HG02870 (cell line): ENCODE results near the gene PGM1.

Experiments used
- ATAC-seq: cut with Tn5 transposase; IDR thresholded peaks from one replicate; pipeline ENCODE4 v1.9.1; 2021; ENCODE audit warnings: mild to moderate bottlenecking, moderate library complexity; ENCODE audit not compliant: unreplicated experiment

Gene PGM1

DNA sequence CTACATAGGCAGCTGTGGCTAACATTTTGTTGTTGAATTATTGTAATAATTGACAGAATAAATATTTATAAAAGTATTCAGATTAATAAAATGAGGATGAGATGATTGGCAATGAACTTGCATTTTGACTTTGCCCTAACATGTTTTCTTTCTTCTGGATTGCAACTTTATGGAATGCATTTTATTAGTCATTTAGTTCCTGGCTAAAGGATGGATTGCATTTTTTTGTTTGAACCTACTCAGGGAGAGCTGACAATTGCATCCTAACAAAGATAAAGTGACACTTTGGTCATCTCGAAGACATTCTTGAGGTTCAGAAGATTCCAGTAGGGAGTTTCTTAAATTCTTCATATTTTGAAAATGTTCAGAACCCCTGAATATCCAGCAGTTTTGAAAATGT, 37.5 kb downstream of the PGM1 start:
- no peak for ATAC-seq

DNA sequence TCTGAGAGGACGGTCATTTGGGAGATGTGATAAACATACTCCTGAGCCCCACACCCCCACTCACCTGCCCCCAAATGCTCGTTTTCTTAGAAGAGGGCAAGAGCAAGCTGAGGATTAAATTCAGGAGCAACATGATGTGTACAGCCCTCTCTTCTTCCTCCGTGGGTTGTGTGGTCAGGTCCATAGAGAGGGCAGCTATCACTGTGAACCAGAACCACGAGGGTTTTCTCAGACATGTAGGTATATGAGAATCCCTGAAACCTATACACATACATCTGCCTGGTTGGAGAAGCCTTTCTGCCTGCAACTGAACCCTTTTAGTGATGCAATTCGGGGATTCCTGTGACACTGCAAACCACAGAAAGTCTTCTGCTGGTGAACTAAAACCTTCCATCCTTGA, 38.9 kb downstream of the PGM1 start:
- no peak for ATAC-seq

DNA sequence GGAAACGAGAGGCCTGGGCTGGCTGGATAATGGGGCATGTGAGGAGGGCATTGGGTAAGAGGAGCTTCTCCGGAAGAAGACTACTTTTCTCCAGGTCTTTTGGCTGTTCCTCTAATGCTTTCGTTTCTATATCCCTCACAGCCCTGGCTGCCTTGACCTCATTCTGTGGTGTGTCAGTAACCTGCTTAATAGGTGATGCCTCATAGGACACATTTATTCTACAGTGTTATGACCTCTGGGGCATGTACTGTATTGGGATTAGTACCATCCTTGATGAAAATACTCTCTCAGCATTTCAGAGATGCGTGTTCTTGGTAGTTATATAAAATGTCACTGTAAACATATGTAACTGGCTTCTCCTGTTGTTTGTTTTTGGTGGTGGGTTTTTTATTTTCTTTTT, 40.1 kb downstream of the PGM1 start:
- ATAC-seq: no peak

DNA sequence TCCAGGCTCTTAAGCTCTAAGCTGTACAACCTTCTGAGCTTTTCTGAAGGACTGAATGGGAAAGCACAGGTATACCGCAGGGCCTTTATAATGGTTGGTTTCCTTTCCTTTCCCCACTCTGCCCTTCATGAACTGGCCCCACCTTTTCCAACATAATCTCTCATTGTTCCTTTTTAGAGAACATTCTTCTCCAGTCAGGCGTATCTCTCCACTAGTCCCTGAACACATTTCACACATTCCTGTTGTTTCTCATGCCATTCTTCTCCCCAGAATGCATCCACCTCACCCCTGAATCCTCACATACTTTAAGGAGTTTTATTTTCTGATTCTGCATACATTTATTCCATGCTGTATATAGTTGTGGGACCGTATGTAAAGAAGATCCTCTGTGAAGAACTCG, 41.3 kb downstream of the PGM1 start:
- no peak for ATAC-seq

DNA sequence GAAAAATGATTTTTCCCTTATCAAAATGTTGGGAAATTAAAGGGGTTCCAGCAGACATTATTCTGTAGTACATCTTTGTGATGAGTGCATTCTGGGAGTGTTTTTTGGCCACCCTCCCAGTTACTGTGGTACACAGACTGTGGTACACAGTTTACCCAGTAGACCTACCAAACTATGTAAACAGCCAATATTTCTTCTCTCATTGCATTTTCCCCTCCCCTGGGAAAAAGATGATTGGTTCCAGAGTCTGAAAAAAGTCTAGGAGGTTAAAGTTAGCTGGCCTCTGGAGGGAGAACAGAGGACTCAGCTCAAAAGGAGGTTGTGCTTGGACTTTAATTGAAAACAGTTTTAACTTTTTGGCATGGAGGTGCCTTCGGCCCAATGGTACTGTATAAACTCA, 42.5 kb downstream of the PGM1 start:
- ATAC-seq: no peak

DNA sequence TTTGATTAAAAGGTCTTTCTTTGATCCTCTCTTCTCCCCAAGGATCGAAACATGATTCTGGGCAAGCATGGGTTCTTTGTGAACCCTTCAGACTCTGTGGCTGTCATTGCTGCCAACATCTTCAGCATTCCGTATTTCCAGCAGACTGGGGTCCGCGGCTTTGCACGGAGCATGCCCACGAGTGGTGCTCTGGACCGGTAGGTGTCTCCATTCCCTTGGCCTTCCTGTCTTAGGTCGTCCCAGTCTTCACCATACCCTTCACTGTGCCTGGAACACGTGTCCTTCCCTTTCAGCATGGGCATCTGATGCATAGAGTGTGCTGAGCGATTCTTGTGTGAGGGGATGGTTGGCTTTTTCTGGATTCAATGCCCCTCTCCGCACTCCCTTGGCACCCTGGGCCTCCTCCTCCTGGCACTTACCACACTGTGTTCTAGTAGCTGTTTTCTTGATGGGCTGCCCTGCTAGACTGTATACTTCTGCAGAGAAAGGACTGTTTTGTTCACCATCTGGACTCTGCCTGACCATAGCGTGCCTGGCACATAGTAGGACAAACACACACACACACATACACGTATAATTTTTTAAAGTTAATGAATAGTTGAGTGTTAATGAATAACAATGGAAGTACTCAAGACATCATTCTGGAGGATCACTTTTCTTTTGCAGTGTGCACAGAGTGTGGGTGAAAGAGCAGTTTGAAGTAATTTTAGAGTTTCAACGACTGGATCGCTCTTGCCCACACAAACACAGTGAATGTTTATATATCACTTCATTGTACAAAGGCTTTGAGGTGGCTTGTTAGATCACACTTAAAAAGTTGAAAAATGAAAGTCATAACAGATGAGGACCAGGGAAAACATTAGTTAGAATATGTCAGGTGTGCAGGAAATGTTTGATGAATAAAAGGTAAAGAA, 43.2 kb downstream of the PGM1 start:
- ATAC-seq: no peak

DNA sequence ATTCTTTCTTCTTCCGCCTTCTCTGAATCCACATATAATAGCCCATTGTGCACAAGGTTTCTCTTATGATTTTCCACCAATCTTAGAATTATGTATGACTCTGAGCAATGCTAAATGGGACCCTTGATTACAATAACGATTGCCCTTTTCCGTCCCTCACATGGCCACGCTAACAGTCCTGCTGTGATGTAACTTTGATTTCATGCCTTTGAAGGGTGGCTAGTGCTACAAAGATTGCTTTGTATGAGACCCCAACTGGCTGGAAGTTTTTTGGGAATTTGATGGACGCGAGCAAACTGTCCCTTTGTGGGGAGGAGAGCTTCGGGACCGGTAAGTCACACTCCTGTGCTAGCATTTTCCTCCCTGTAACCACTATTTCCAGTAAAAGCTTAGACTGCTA, 45.3 kb downstream of the PGM1 start:
- no peak for ATAC-seq

DNA sequence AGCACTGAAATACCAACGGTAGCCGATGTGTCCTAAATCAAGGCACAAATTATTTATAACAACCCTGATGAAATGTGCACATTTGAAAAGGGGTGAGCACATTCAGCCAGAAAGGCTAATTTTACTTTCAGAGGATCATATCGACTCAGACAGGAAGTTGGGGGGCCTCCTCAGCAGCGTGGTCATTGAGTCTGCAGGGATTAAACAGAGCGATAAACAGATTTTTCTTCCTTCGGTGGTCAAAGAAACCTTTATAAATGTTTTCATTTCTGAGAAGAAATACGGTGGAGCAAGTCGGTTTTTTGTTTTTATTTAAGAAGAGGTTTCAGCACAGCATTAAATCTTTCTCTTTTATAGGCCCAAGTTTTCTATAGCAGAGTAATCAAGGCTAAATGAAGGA, 45.7 kb downstream of the PGM1 start:
- no peak for ATAC-seq

DNA sequence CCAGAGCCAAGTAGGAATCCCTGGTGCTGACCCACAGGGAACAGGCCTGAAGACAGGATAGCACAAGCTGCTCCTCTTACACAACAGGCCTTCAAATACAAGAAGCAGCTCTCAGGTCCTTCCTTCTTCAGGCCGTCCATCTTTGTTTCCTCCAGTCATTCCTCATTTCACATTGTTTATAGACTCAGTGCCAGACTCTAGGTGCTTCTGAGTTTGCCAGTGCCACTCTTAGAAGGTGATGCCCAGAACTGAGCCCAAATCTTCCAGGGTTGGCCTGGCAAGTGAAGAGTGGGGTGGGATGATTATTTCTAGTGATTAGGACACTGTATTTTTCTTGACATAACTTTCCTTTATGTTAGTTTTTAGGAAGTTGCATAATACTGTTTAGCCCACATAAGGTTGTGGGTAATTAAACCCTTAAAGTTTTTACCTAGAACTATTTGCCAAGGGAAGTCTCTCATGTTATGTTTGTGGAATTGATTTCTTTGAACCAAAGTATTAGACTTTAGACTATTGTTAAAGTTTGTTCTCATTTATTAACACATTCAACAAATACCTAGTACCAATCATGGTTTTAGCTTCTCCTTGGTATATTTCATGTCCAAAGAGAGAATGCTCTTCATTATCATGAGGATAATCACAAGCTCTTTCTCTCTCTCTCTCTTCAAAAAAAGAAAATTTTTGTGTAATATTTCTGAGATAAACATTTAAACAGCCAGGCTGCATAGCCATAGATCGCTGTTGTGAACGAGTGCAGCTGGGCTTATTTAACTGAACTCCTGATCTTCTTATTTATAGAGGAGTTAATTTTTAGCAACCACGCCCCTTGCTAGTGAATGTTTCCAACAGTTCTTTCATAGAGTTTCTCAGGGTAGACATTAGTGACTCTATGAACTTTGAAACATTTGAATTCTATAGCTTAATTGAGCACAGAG, 47.7 kb downstream of the PGM1 start:
- no peak for ATAC-seq

DNA sequence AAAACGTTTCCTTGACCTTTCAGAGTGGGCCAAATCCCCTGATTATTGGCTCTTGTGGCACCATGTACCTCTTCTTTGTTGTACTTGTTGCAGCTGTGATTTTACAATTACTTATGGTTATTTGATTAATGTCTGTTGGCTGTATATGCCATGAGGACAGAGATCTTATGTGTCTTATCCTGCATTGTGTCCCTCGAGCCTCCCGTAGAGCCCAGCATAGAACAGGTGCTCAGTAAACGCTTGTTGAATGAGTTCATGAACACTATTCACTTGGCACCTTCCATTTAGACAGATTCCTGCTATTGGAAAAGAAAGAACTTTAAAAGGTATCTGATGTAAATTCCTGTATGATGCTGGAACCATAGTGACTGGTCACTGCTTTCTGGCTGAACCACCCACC, 48.4 kb downstream of the PGM1 start:
- no peak for ATAC-seq

DNA sequence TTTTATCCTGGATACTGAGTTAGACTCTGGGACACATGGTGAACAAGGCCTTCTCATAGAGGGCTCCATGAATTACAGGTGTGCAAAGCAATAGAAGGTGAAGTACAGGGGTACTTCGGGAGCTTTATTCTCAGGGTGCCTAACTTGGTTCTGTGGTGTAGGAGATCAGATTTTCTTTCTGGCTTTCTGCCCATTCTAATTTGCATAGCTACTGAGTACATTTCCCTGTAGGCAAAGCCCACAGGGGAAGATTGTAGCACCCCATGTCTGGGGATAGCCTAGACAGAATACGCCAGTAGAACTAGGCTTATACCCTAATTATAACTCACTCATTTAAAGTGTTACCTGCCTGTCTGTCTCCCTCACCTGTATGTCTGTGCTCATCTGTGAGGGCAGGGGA, 49.7 kb downstream of the PGM1 start:
- no peak for ATAC-seq

DNA sequence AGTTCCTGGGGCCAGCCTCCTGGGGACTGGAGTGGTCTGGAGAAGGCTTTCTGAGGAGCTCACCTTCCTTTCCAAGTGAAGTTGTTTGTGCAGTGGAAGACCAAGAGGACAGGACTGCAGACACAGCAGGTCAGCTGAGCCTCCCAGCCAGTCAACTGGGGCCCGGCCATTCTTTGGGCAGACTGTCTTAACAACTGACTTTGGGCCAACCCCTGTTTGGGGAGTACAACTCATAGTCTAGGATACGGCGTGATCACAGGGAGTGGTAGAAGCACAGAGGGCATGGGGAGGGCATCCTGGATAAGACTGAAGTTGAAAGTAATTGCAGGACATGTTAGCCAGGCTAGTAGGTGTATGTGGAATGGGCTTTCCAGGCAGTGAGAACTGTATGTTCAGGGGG, 50.3 kb downstream of the PGM1 start:
- ATAC-seq: no peak

DNA sequence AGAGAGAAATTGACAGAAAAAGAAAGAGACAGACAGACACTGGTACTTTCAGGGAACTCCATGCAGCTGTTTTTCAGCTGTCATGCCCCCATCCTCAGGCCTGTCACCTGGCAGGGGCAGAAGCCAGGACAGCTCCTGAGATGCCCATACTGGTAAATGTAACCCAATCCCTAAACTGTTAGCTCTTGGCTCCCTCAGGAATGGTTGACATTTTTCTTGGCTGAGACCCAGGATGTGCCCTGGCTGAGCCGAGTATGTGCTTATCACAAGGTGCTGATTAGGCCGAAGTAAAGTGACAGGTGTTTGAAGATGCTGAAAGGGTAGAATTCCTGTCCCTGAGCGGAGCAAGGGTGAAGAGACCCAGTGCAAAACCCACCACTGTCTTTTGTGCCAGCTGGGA, 50.7 kb downstream of the PGM1 start:
- ATAC-seq: no peak

DNA sequence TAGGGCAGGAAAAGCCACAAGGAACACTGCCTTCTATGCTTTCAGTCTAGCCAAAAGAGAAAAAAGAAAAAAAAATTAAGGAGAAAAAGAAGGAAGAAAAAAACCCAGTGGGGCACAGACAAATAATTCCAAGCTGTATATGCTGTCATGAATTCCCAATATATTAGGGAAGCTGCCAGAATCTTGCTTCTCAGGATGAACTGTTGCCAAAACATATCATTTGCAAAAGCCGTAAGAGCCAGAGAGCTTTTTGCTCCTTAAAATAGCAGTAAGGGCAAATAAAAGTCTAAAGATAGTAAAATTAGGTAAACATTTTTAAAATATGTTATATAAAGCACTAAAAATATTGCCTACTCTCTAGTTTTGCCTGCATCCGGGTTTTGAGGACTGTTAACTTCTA, 52.1 kb downstream of the PGM1 start:
- no peak for ATAC-seq

DNA sequence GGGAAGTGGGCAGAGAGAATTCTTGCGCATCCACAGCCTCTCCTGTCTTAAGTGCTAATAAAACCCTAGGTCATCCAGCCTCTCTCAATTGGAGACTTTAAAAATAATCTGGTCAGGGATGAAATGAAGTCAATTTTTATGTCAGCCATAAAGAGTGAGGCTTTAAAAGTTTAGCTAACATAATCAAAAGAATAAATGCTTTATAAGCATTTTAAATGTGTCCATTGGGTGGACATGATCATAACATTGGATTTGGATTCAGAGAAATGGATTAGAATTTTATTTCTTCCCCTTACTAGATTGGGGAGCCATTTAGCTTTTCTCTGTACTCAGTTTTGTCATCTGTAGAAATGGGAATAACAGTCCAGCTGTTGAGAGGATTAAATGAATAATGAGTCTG, 55.5 kb downstream of the PGM1 start:
- ATAC-seq: no peak

DNA sequence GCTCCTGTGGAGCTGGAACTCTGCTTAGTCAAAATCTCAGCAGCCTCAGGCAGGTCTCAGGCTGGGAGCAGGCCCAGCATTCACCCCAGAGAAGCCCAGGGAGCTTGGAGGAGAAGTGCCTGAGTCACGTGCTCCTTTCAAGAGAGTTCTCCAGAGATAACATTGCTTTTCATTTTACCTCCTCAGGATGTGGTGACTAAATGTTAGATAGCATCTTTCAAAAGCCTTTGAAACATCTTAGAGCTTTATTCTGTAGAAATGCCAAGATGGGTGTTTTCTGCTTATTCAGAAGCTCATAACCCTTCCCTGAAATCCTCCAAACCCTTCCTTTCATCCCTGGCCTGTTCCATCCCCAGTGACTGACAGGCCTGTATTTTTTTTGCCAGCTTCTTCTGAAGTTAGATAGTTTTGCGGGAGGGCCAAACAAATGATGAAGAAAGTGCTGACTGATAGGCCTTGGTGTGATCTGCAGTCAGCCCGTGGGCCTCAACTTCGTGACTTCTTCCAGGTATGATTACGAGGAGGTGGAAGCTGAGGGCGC, 58.0 kb downstream of the PGM1 start:
- no peak for ATAC-seq

DNA sequence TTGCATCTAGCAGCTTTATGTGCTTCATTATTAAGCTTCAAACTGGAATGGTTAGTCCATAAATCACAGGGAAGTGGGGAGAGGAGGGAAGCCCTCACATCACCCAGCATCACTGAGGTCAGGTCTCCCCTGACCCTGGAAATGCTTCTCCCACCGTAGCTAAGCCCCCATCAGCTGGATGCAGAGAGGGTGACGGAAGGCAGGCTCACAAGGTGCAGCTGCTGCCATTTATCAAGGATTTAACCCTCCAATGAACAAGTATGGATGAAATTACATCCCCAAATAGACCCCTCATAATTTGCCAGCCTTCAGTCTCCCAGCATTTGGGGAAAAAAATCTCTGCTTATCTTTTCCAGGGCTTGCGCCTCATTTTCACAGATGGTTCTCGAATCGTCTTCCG, 60.8 kb downstream of the PGM1 start:
- no peak for ATAC-seq

DNA sequence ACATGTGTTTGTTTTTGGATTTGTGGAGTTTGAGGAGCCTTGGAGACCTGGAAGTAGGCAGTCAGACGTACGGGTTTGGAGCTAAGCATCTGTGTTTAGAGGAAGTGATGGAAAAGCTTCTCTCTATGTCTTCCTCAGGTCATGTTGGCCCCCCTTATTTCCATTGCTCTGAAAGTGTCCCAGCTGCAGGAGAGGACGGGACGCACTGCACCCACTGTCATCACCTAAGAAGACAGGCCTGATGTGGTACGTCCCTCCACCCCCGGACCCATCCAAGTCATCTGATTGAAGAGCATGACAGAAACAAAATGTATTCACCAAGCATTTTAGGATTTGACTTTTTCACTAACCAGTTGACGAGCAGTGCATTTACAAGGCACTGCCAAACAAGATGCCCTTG, 66.2 kb downstream of the PGM1 start:
- no peak for ATAC-seq

DNA sequence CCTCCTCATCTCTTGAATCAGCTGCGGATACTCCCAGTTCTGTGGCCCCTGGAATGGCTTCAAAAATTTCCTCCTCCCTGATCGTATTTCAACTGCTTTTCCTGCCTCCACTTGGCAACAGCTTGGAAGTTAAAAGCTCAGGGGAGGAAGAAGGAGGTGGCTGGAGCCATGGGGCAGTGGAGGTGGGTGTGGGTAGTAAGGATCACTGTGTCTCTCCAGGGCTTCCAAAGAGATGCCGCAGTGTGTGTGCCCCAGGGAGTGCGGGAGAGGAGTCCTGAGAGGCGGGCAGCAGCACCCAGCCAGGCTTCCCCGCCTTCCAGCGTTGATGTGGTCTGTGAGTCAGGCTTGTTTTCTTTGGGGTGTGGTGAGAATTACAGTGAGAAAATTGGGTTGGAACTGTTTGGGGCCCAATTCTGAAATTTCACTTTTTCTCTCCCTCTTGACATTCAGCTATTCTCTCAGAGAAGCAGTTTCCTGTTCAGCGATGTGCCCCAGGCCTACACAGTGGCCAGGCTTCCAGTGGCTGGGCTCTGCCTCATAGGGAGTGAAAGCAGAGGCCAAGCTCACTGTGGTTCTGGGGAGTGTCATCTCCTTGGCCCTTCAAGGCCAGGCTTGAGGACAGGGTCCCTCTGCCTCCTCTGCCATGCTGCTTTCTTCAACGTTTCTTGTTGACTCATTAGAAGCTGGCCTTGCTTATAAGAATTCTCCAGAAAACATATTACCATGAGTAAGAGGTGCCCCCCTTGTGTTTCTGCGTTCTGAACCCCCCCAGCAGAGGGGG, 69.0 kb downstream of the PGM1 start:
- no peak for ATAC-seq

DNA sequence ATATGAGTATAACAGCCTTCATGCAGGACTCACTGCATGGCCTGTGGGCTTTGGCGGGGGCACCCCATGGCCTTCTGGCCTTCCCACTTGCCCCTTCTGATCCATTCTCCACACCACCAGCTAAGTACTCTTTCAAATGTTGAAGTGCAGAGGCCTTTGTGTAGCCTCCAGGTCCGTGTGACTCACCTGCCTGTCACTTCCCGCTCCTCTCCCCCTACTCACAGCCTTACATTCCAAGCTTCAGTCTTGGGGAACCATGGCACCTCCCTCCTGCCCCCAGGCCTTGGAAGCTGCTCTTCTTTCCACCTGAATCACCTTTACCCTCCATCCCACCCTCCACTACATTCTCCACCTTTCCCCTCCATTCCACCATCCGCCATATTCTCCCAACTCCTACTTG, 69.6 kb downstream of the PGM1 start:
- no peak for ATAC-seq

DNA sequence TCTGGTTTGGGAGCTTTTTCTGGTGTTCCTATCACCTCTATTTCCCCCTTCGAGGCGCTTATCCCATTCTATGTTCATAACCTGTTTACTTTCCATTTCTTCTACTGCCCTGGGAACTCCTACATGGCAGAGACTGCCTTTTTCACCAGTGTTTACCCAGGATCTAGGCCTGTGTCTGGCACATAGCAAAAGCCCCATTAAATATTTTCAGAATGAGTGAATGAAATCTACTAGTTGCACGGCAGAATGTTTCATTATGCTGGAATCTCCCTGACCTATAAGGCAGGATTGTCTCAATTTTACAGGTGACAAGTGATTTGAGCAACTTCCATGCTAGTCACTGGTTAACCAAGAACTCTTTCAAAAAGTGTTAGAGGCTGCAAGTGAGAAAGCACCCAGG, 70.1 kb downstream of the PGM1 start:
- no peak for ATAC-seq
